Neural cell (in vitro differentiated cells): ENCODE measurements around the gene FUT8. TPM values are rescaled to one million over a fixed set of nuclear protein-coding genes. Genes with fewer than 3 reads are reported as not detected.
A peak's percentile ranks its signal among the peaks of the same experiment; 100 is the strongest.

Experiments used
- H2AFZ ChIP-seq: fragments of 200-600, 300-800 bp; sonication (generic), shearing (Covaris generic); 2 replicates; pipeline ENCODE4 v1.6.0; 2014; ENCODE audit warnings: low read depth, mild to moderate bottlenecking, antibody characterized with exemption, low read length, moderate library complexity
- H3F3A ChIP-seq: fragments of 200-600 bp; shearing (Covaris generic); 2 replicates; pipeline ENCODE4 v1.6.1; 2016; ENCODE audit warnings: mild to moderate bottlenecking, moderate library complexity, mixed read lengths, antibody characterized with exemption, low read length; ENCODE audit not compliant: insufficient read depth, poor library complexity, severe bottlenecking
- H3K27ac ChIP-seq: fragments of 200-600, 300-800 bp; sonication (generic), shearing (Covaris generic); 2 replicates; pipeline ENCODE4 v1.5.1; 2014; ENCODE audit warnings: mild to moderate bottlenecking, low read length, moderate library complexity
- H3K27me3 ChIP-seq: fragments of 300-800, 200-600 bp; sonication (generic), shearing (Covaris generic); 2 replicates; pipeline ENCODE4 v1.6.0; 2014; ENCODE audit warnings: mild to moderate bottlenecking, low read depth, low read length, moderate library complexity; ENCODE audit not compliant: insufficient read depth
- H3K36me3 ChIP-seq: fragments of 300-800, 200-600 bp; sonication (generic), shearing (Covaris generic); 2 replicates; pipeline ENCODE4 v1.5.1; 2014; ENCODE audit warnings: mild to moderate bottlenecking, antibody characterized with exemption, low read length, moderate library complexity; ENCODE audit not compliant: insufficient read depth
- H3K4me2 ChIP-seq: fragments of 300-800, 200-600 bp; sonication (generic), shearing (Covaris generic); 2 replicates; pipeline ENCODE4 v1.6.0; 2014; ENCODE audit warnings: mild to moderate bottlenecking, low read length
- H3K4me3 ChIP-seq: fragments of 300-800, 200-600 bp; sonication (generic), shearing (Covaris generic); 2 replicates; pipeline ENCODE4 v1.5.1; 2014; ENCODE audit warnings: mild to moderate bottlenecking, low read length, moderate library complexity
- H3K79me2 ChIP-seq: fragments of 200-600 bp; shearing (Covaris generic); replicated peaks from 2 replicates; pipeline ENCODE4 v1.6.0; 2014; ENCODE audit warnings: mild to moderate bottlenecking, low read length, moderate library complexity; ENCODE audit not compliant: insufficient read depth
- H3K9ac ChIP-seq: fragments of 300-800, 200-600 bp; sonication (generic), shearing (Covaris generic); 2 replicates; pipeline ENCODE4 v1.6.1; 2016; ENCODE audit warnings: mild to moderate bottlenecking, low read length, mixed read lengths
- H3K9me2 ChIP-seq: fragments of 200-600 bp; shearing (Covaris generic); 2 replicates; pipeline ENCODE4 v1.6.1; 2016; ENCODE audit warnings: mild to moderate bottlenecking, low read length, mixed read lengths; ENCODE audit not compliant: insufficient read depth
- H3K9me3 ChIP-seq: fragments of 200-600, 300-800 bp; sonication (generic), shearing (Covaris generic); 2 replicates; pipeline ENCODE4 v1.6.1; 2016; ENCODE audit warnings: mild to moderate bottlenecking, mixed run types, low read length, moderate library complexity, mixed read lengths
- H4K20me1 ChIP-seq: fragments of 200-600 bp; shearing (Covaris generic); 2 replicates; pipeline ENCODE4 v1.6.1; 2016; ENCODE audit warnings: mild to moderate bottlenecking, mixed run types; ENCODE audit not compliant: insufficient read depth
- CTCF ChIP-seq: fragments of 450-650 bp; IDR thresholded peaks from 2 replicates; pipeline ENCODE4 v1.5.1; 2014; ENCODE audit warnings: antibody characterized with exemption, mild to moderate bottlenecking, moderate library complexity; ENCODE audit not compliant: poor library complexity, severe bottlenecking
- EP300 ChIP-seq: fragments of 450-650 bp; conservative IDR thresholded peaks from 2 replicates; pipeline ENCODE4 v1.6.1; 2014; ENCODE audit warnings: antibody characterized with exemption, mild to moderate bottlenecking, moderate library complexity; ENCODE audit not compliant: poor library complexity, severe bottlenecking
- EZH2 ChIP-seq: fragments of 200-600, 300-800 bp; shearing (Covaris generic), sonication (generic); IDR thresholded peaks from 2 replicates; pipeline ENCODE4 v1.6.1; 2014; ENCODE audit warnings: antibody characterized with exemption, low read length, borderline replicate concordance, mild to moderate bottlenecking; ENCODE audit not compliant: insufficient read depth, poor library complexity, severe bottlenecking
- MXI1 ChIP-seq: fragments of 450-650 bp; conservative IDR thresholded peaks from 2 replicates; pipeline ENCODE4 v1.6.1; 2014; ENCODE audit warnings: antibody characterized with exemption, mild to moderate bottlenecking; ENCODE audit not compliant: poor library complexity, severe bottlenecking
- RAD21 ChIP-seq: fragments of 450-650 bp; conservative IDR thresholded peaks from 2 replicates; pipeline ENCODE4 v1.6.1; 2014; ENCODE audit warnings: antibody characterized with exemption, mild to moderate bottlenecking, moderate library complexity
- REST ChIP-seq: IDR thresholded peaks from 2 replicates; pipeline ENCODE4 v1.6.1; 2012; ENCODE audit warnings: borderline replicate concordance
- SMC3 ChIP-seq: fragments of 450-650 bp; conservative IDR thresholded peaks from 2 replicates; pipeline ENCODE4 v1.6.1; 2014; ENCODE audit warnings: antibody characterized with exemption, mild to moderate bottlenecking, moderate library complexity; ENCODE audit not compliant: poor library complexity
- polyA plus RNA-seq: library from polyadenylated mRNA; depleted of rRNA; stranded (reverse); fragments of >200 nt; gene quantifications from 2 replicates; pipeline ENCODE4 v1.2.3, GENCODE V29; 2014

The FUT8 gene
- polyA plus RNA-seq, 1 donor from 2014 or later, result 72.8 TPM

GRCh38 chr14:65731933-65732506, 319.5 kb downstream of the FUT8 start:
- H3K9me2 ChIP-seq, result no peaks in the 10 kb centered on the region
- H3K9ac ChIP-seq, result no peak overlapping the region
- TF ChIP-seq SMC3 (no peak), EP300 (peak; percentile 59), REST (peak; percentile 17), RAD21 (peak; percentile 29), EZH2 (no peak), MXI1 (no peak), CTCF (no peak)
- H3K4me2 ChIP-seq, result no peak overlapping the region
- no peaks in the 10 kb centered on the region for H3K9me3 ChIP-seq
- no peaks in the 10 kb centered on the region for H3F3A ChIP-seq
- no peaks in the 10 kb centered on the region for H4K20me1 ChIP-seq
- no peaks in the 10 kb centered on the region for H3K36me3 ChIP-seq
- H3K27me3 ChIP-seq, result no peaks in the 10 kb centered on the region
- peak overlapping the region; percentile 32 for H3K27ac ChIP-seq
- H3K79me2 ChIP-seq, result no peaks in the 10 kb centered on the region
- no peak overlapping the region for H3K4me3 ChIP-seq
- H2AFZ ChIP-seq, result no peak overlapping the region

GRCh38 chr14:65738339-65738738, 325.8 kb downstream of the FUT8 start:
- no peaks in the 10 kb centered on the region for H3F3A ChIP-seq
- no peak overlapping the region for H3K4me2 ChIP-seq
- H3K4me3 ChIP-seq, result no peak overlapping the region
- no peaks in the 10 kb centered on the region for H3K79me2 ChIP-seq
- H3K9me3 ChIP-seq, result no peaks in the 10 kb centered on the region
- TF ChIP-seq REST, result no peak
- no peak overlapping the region for H3K9ac ChIP-seq
- H3K27ac ChIP-seq, result no peak overlapping the region
- no peaks in the 10 kb centered on the region for H4K20me1 ChIP-seq
- no peaks in the 10 kb centered on the region for H3K27me3 ChIP-seq
- H3K36me3 ChIP-seq, result no peaks in the 10 kb centered on the region
- no peaks in the 10 kb centered on the region for H3K9me2 ChIP-seq
- no peak overlapping the region for H2AFZ ChIP-seq
